Measurements from ENCODE around the gene MROH7.

GRCh38 chr1:54665852-54666251, 24.3 kb downstream of the MROH7 start:
- TF ChIP-seq CTCF (conservative IDR thresholded peaks at IDR 0.05; ENCODE audit: low read length) (no peak), EZH2phosphoT487 (IDR thresholded peaks at IDR 0.05; ENCODE audit: borderline replicate concordance) (no peak)
